Kidney epithelial cell (primary cell): ENCODE measurements around the gene SAMD10. TPM values are rescaled to one million over a fixed set of nuclear protein-coding genes. Genes with fewer than 3 reads are reported as not detected.
"Not testable (repeated sequence)": the region's sequence is repeated elsewhere in the genome, so short reads cannot be mapped to it uniquely, and the experiment has no call there.

Experiments
- DNase-seq: peaks from one replicate; pipeline ENCODE4 v3.0.0-alpha.2; 2010; ENCODE audit warnings: low read depth
- H3K27me3 ChIP-seq: 2 replicates; pipeline ENCODE4 v1.6.0; 2011; ENCODE audit warnings: low read length; ENCODE audit not compliant: control insufficient read depth, insufficient read depth
- H3K36me3 ChIP-seq: 2 replicates; pipeline ENCODE4 v1.5.1; 2011; ENCODE audit warnings: low read length; ENCODE audit not compliant: control insufficient read depth, insufficient read depth
- H3K4me3 ChIP-seq: 2 replicates; pipeline ENCODE4 v1.5.1; 2011; ENCODE audit warnings: low read depth, mild to moderate bottlenecking, control low read depth, low read length
- CTCF ChIP-seq: IDR thresholded peaks from 2 replicates; pipeline ENCODE4 v1.5.1; 2011; ENCODE audit warnings: mild to moderate bottlenecking, moderate library complexity, low read length, control low read depth, inconsistent platforms; ENCODE audit not compliant: insufficient read depth, poor library complexity, severe bottlenecking
- total RNA-seq: library from RNA; depleted of rRNA; stranded (reverse); fragments of >200 nt; gene quantifications from 2 replicates; pipeline ENCODE4 v1.2.3, GENCODE V29; 2015

Gene SAMD10
- total RNA-seq, 1 donor from 2014 or later = 9.6 TPM

GRCh38 chr20:63963348-63963741, 16.1 kb downstream of the SAMD10 start:
- DNase-seq = no peak
- peaks cover 5% of the 10 kb centered on the region for H3K36me3 ChIP-seq
- H3K27me3 ChIP-seq = no peaks in the 10 kb centered on the region
- no peak overlapping the region for H3K4me3 ChIP-seq
- TF ChIP-seq CTCF = no peak

DNA sequence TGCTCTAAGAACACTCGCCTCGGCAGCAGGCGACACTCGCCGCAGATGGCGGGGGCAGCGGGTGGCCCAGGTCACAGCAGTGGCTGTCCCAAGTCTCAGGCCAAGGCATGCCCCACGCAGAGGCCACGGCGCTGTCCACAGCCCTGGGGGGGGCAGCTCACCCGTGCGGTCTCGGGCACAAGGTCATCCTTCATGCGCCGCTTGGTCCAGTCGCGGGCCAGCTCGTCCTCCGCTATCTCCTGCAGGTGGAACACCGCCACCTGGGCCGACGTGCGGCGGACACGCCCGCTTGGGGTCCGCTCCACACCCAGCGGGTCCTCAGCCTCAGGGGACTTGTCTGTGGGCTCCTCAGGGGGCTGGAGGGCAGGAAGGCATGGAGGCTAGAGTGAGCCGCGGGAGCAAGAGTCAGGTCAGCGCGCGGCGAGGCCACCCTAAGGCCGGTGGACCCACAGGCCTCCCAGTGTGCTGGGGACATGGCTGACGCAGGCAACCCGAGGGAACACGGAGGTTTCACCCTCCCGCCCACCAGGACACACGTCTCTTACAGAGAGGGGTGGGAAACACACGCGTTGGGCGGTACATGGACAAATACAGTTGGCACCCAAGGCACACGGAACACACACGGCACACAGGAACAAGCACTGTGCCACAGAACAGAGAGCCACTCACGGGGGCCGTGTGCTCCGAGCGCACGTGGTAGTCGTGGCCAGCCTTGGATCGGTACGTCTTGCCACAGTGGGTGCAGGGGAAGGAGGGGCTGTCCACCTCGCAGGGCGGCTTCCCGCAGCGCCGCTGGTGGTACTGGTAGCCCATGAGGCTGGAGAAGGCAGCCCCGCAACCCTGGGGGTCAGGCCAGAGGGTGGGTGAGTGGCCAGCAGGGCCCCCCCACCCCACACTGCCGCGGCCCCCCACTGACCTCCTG, 16.8 kb downstream of the SAMD10 start:
- DNase-seq = no peak
- no peak for TF ChIP-seq CTCF
- Histone ChIP-seq H3K27me3 (no peaks in the 10 kb centered on the region), H3K4me3 (no peak overlapping the region), H3K36me3 (peaks cover 5% of the 10 kb centered on the region)

DNA sequence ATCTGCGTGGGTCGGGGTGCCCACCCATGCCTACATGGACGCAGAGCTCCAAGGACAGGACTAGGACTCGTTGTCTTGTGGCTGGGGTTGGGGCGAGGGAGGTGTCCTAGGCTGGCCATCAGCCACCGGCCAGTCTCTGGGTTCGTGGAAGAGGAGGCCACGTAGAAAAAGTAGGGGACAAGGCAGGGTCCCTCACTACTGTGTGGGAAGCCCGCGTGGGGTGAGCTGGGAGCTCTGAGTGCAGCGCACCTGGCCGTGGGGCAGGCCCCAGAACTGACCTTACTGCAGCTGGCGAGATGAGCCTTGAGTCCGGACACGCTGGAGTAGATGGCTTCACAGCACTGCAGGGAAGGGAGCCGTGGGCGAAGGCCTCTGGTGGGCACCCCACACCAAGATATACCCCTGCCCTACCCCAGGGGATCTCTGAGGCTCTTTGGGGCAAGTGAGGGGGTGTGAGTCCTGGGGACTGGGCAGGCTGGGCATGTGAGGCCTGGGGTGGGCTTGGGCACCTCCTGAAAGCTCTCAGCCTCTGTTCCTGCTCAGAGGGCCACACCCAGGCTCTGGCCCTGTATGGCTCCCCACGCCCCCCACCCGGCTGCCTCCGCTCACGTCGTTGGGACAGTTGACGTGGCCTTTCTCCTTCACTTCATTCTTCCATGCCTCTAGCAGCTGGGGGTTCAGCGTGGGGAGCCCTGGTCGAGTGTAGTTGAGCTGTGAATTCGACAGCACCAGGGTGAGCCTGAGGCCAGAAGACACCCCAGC, 17.6 kb downstream of the SAMD10 start:
- peaks cover 5% of the 10 kb centered on the region for H3K36me3 ChIP-seq
- DNase-seq = no peak
- no peak for TF ChIP-seq CTCF

GRCh38 chr20:63960654-63961621, 18.5 kb downstream of the SAMD10 start:
- H3K4me3 ChIP-seq, H3K36me3 ChIP-seq, H3K27me3 ChIP-seq, DNase-seq: not testable (repeated sequence)

More for the DNA sequence above, 17.6 kb downstream of the SAMD10 start:
- Histone ChIP-seq H3K27me3 (no peaks in the 10 kb centered on the region), H3K4me3 (no peak overlapping the region)

DNA sequence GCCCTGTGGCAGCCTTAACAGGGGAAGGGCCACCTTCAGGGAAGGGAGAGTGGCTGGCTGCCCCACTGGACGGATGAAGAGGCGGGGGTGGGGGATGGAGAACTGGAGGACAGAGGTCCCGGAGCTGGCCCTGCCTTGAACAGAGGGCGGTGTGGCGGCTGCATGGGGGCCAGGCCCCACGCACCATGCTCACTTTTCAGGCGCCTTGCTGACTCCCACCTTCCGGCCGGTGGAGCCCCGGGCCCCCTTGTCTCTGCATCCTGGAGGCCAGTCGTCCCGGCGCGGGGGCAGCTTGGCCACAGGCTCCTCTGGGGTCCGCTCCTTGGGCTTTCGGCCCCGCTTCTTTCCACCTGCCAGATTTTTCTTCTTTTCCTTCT, 19.8 kb downstream of the SAMD10 start:
- Histone ChIP-seq H3K27me3 (no peaks in the 10 kb centered on the region), H3K36me3 (peaks cover 2% of the 10 kb centered on the region), H3K4me3 (no peak overlapping the region)
- TF ChIP-seq CTCF = no peak
- no peak for DNase-seq
